NB4 (cell line): ENCODE results near the gene AMZ1.

Experiments used
- DNase-seq: peaks from one replicate; pipeline ENCODE4 v3.0.0; 2010; ENCODE audit warnings: low read depth
- H3K4me3 ChIP-seq: one replicate; pipeline ENCODE4 v1.5.1; 2011; ENCODE audit warnings: mild to moderate bottlenecking, low read depth, low read length, moderate library complexity
- CTCF ChIP-seq: IDR thresholded peaks from one replicate; pipeline ENCODE4 v1.5.1; 2012; ENCODE audit warnings: low read depth, low read length
- MAX ChIP-seq: IDR thresholded peaks from 2 replicates; pipeline ENCODE4 v1.6.1; 2011; ENCODE audit warnings: low read depth, low read length
- MYC ChIP-seq: IDR thresholded peaks from 2 replicates; pipeline ENCODE4 v1.6.1; 2011; ENCODE audit warnings: low read depth, low read length
- POLR2A ChIP-seq: IDR thresholded peaks from 2 replicates; pipeline ENCODE4 v1.6.1; 2011; ENCODE audit warnings: mild to moderate bottlenecking; ENCODE audit not compliant: insufficient read length; ENCODE audit errors: extremely low read depth

The AMZ1 gene

GRCh38 chr7:2763597-2763996 is 75.6 kb downstream of the AMZ1 start:
- DNase-seq = no peak
- TF ChIP-seq CTCF (no peak), POLR2A (no peak), MAX (no peak), MYC (no peak)
- peak overlapping the region; percentile 6 for H3K4me3 ChIP-seq

DNA sequence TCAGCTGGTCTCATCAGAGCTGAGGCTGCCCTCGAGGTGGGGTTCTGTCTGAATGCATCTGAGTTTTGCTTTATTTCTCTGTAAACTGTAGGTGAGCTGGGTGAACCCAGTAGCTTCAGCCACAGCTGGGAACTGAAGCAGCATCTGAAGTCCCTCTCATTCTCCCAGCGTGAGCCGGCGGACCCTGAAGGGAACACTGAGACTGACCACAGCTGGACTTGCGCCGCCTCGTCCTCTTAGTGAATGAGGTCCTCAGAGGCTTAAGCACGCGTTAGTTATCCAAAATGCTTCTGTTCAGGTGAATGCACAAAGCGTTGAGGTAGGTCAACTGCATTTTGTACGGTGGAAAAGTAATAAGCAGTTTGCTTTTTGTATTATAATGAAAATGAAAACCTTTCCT is 76.6 kb downstream of the AMZ1 start:
- TF ChIP-seq MYC (no peak), POLR2A (no peak), CTCF (no peak), MAX (no peak)
- H3K4me3 ChIP-seq = no peak overlapping the region
- no peak for DNase-seq
